Spinal cord (tissue), 10 donors: ENCODE data around the gene XRCC1. TPM values are rescaled to one million over a fixed set of nuclear protein-coding genes. Genes with fewer than 3 reads are reported as not detected.

Source experiments
- DNase-seq, 6 donors: peaks; one replicate each; pipeline versions ENCODE4 v3.0.0 to v3.0.0-alpha.2; 2013 to 2015; ENCODE audit warnings: low spot score in 6 of 6, low read depth in 4 of 6
- H3K27ac ChIP-seq: one replicate; pipeline ENCODE4 v1.5.1; 2013; ENCODE audit warnings: low read depth, low read length, control low read depth
- H3K27me3 ChIP-seq: one replicate; pipeline ENCODE4 v1.6.1; 2013; ENCODE audit warnings: low read length; ENCODE audit not compliant: control insufficient read depth, insufficient read depth
- H3K36me3 ChIP-seq: one replicate; pipeline ENCODE4 v1.6.1; 2013; ENCODE audit warnings: low read length; ENCODE audit not compliant: control insufficient read depth, insufficient read depth
- H3K4me1 ChIP-seq: one replicate; pipeline ENCODE4 v1.6.1; 2013; ENCODE audit warnings: low read length; ENCODE audit not compliant: control insufficient read depth, insufficient read depth
- H3K4me3 ChIP-seq: one replicate; pipeline ENCODE4 v1.5.1; 2013; ENCODE audit warnings: low read depth, low read length, control low read depth
- H3K9me3 ChIP-seq: one replicate; pipeline ENCODE4 v1.6.1; 2013; ENCODE audit warnings: low read length; ENCODE audit not compliant: control insufficient read depth, insufficient read depth
- WGBS: methylation state at CpG from one replicate; pipeline ENCODE4 v1.1.5; 2013; ENCODE audit warnings: missing lambda C conversion rate; ENCODE audit not compliant: insufficient coverage; 5-methylcytosine and 5-hydroxymethylcytosine counted together
- polyA plus RNA-seq, 2 donors: library from polyadenylated mRNA; unstranded; fragments of 120-200 nt; gene quantifications; one replicate each; pipeline ENCODE4 v1.2.1, GENCODE V29; 2013; ENCODE audit not compliant: insufficient read length in 2 of 2
- total RNA-seq, 2 donors: library from RNA; depleted of rRNA in 1 of 2; stranded (reverse); fragments of 120-200 nt in 1 of 2; fragments of >200 nt in 1 of 2; gene quantifications; one replicate each; pipeline versions ENCODE4 v1.2.3 to v1.2.4, GENCODE V29; 2013 to 2014
- donor health status: healthy.

XRCC1 gene
- total and polyA plus RNA-seq, 4 donors: 10.4 to 53.2 (median 46.9) TPM

- H3K4me3 ChIP-seq: no peak overlapping the region
- peaks cover 14% of the 10 kb centered on the region for H3K36me3 ChIP-seq
- no peak for DNase-seq
- H3K4me1 ChIP-seq: peaks cover 20% of the 10 kb centered on the region
- no peaks in the 10 kb centered on the region for H3K9me3 ChIP-seq
- no peak overlapping the region for H3K27ac ChIP-seq
- WGBS: 92% methylated on average over 2 of the region's 2 CpGs
- peaks cover 2% of the 10 kb centered on the region for H3K27me3 ChIP-seq
Observed at GRCh38 chr19:43507880-43508279, 67.4 kb downstream of the XRCC1 start.

- Histone ChIP-seq H3K27ac (no peak overlapping the region), H3K4me3 (no peak overlapping the region), H3K27me3 (peaks cover 6% of the 10 kb centered on the region), H3K36me3 (peaks cover 19% of the 10 kb centered on the region), H3K9me3 (no peaks in the 10 kb centered on the region), H3K4me1 (peaks cover 30% of the 10 kb centered on the region)
- 100% methylated on average over 1 of the region's 5 CpGs for WGBS
- DNase-seq: no peak
Observed at GRCh38 chr19:43506629-43507028, 68.7 kb downstream of the XRCC1 start.

GRCh38 chr19:43505941-43506340 is 69.4 kb downstream of the XRCC1 start:
- no peak overlapping the region for H3K27ac ChIP-seq
- H3K9me3 ChIP-seq: no peaks in the 10 kb centered on the region
- no peak for DNase-seq
- WGBS: 100% methylated on average over 3 of the region's 5 CpGs
- peaks cover 6% of the 10 kb centered on the region for H3K27me3 ChIP-seq
- H3K4me1 ChIP-seq: peaks cover 32% of the 10 kb centered on the region
- H3K36me3 ChIP-seq: peaks cover 19% of the 10 kb centered on the region
- no peak overlapping the region for H3K4me3 ChIP-seq

- Histone ChIP-seq H3K4me3 (no peak overlapping the region), H3K36me3 (peaks cover 19% of the 10 kb centered on the region), H3K4me1 (peaks cover 32% of the 10 kb centered on the region), H3K27me3 (peaks cover 6% of the 10 kb centered on the region), H3K9me3 (no peaks in the 10 kb centered on the region), H3K27ac (no peak overlapping the region)
- no peak for DNase-seq
- WGBS: no CpG with 5 or more reads among the region's 3 CpGs
Observed at GRCh38 chr19:43505186-43505456, 70.2 kb downstream of the XRCC1 start.

GRCh38 chr19:43504426-43505185 is 70.7 kb downstream of the XRCC1 start, which contains the start of gene PHLDB3:
PHLDB3 (minus strand) TSS chr19:43504746; CDS start chr19:43504118, 628 bp downstream.
- H3K9me3 ChIP-seq: no peaks in the 10 kb centered on the region
- DNase-seq: no peak
- H3K36me3 ChIP-seq: peaks cover 19% of the 10 kb centered on the region
- H3K27me3 ChIP-seq: peaks cover 6% of the 10 kb centered on the region
- WGBS: 2% methylated on average over 31 of the region's 42 CpGs
- peak within 1 kb of the TSS; percentile 82 for H3K27ac ChIP-seq
- peaks cover 32% of the 10 kb centered on the region for H3K4me1 ChIP-seq
- peak within 1 kb of the TSS; percentile 76 for H3K4me3 ChIP-seq

- Histone ChIP-seq H3K27ac (peak overlapping the region; percentile 82), H3K36me3 (peaks cover 19% of the 10 kb centered on the region), H3K4me3 (peak overlapping the region; percentile 76), H3K9me3 (no peaks in the 10 kb centered on the region), H3K4me1 (peaks cover 37% of the 10 kb centered on the region), H3K27me3 (peaks cover 6% of the 10 kb centered on the region)
- 3% methylated on average over 63 of the region's 64 CpGs for WGBS
- DNase-seq: peak; percentile 66 to 97 (median 83)
Observed at GRCh38 chr19:43503501-43504425, 71.6 kb downstream of the XRCC1 start.

- no peak overlapping the region for H3K4me3 ChIP-seq
- 62% methylated on average over 15 of the region's 23 CpGs for WGBS
- peaks cover 17% of the 10 kb centered on the region for H3K36me3 ChIP-seq
- DNase-seq: no peak
- H3K9me3 ChIP-seq: no peaks in the 10 kb centered on the region
- peaks cover 39% of the 10 kb centered on the region for H3K4me1 ChIP-seq
- H3K27ac ChIP-seq: no peak overlapping the region
- peaks cover 6% of the 10 kb centered on the region for H3K27me3 ChIP-seq
Observed at GRCh38 chr19:43502419-43502976, 72.8 kb downstream of the XRCC1 start.

- Histone ChIP-seq H3K9me3 (no peaks in the 10 kb centered on the region), H3K36me3 (peaks cover 19% of the 10 kb centered on the region), H3K27me3 (peaks cover 6% of the 10 kb centered on the region), H3K4me1 (peaks cover 39% of the 10 kb centered on the region), H3K4me3 (peak overlapping the region; percentile 18), H3K27ac (no peak overlapping the region)
- DNase-seq: peak in 2 of 6 donors; percentile 41 to 46
- WGBS: 29% methylated on average over 25 of the region's 43 CpGs
Observed at GRCh38 chr19:43501661-43502418, 73.5 kb downstream of the XRCC1 start.

GRCh38 chr19:43499042-43499441 is 76.3 kb downstream of the XRCC1 start:
- H3K4me1 ChIP-seq: peaks cover 28% of the 10 kb centered on the region
- H3K27me3 ChIP-seq: peaks cover 6% of the 10 kb centered on the region
- no peak overlapping the region for H3K27ac ChIP-seq
- peaks cover 30% of the 10 kb centered on the region for H3K36me3 ChIP-seq
- DNase-seq: no peak
- no peaks in the 10 kb centered on the region for H3K9me3 ChIP-seq
- 91% methylated on average over 3 of the region's 3 CpGs for WGBS
- no peak overlapping the region for H3K4me3 ChIP-seq
